AG04449 (cell line): ENCODE data around the gene MRPL51.

Source experiments
- CTCF ChIA-PET: fragments of 350-600 bp; formaldehyde crosslinking; extraction: SDS; loops from one replicate; lab custom pipeline; 2021; ENCODE audit warnings: antibody characterized with exemption; lab: Yijun Ruan, JAX
- POLR2A ChIA-PET: fragments of 400-600, 350-600 bp; formaldehyde crosslinking; extraction: SDS; loops from one replicate; lab custom pipeline; 2020; ENCODE audit warnings: antibody characterized with exemption, inconsistent platforms; lab: Yijun Ruan, JAX
- DNase-seq: peaks from one replicate; pipeline ENCODE4 v3.0.0-alpha.2; 2010; ENCODE audit warnings: low read depth, low spot score
- H3K4me3 ChIP-seq: 2 replicates; pipeline ENCODE4 v1.5.1; 2011; ENCODE audit warnings: low read depth, mild to moderate bottlenecking, control low read depth, low read length
- TF ChIP-seq, protein P1 (sequence below): IDR thresholded peaks from one replicate; pipeline ENCODE4 v1.5.1; 2011; ENCODE audit warnings: mild to moderate bottlenecking, moderate library complexity, low read length, control low read depth, inconsistent platforms; ENCODE audit not compliant: insufficient read depth; ENCODE audit errors: missing control alignments

Gene MRPL51

GRCh38 chr12:6528539-6529235, 35.6 kb upstream of the MRPL51 start:
- POLR2A ChIA-PET: no interaction called here
- no peak for DNase-seq
- no peak overlapping the region for H3K4me3 ChIP-seq
- TF ChIP-seq, protein P1, sequence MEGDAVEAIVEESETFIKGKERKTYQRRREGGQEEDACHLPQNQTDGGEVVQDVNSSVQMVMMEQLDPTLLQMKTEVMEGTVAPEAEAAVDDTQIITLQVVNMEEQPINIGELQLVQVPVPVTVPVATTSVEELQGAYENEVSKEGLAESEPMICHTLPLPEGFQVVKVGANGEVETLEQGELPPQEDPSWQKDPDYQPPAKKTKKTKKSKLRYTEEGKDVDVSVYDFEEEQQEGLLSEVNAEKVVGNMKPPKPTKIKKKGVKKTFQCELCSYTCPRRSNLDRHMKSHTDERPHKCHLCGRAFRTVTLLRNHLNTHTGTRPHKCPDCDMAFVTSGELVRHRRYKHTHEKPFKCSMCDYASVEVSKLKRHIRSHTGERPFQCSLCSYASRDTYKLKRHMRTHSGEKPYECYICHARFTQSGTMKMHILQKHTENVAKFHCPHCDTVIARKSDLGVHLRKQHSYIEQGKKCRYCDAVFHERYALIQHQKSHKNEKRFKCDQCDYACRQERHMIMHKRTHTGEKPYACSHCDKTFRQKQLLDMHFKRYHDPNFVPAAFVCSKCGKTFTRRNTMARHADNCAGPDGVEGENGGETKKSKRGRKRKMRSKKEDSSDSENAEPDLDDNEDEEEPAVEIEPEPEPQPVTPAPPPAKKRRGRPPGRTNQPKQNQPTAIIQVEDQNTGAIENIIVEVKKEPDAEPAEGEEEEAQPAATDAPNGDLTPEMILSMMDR: no peak
- CTCF ChIA-PET: interaction anchor here (0.7 to 1.3 kb wide), 5 partner anchors 11 to 105 kb away, joined by 3 read pairs; no protein-coding TSS in a partner anchor

- TF ChIP-seq, protein P1: no peak
- no peak overlapping the region for H3K4me3 ChIP-seq
- no peak for DNase-seq
- CTCF ChIA-PET: interaction anchor here (1.0 kb wide), 1 partner anchor 21 kb away, joined by 3 read pairs; no protein-coding TSS in a partner anchor
- POLR2A ChIA-PET: no interaction called here
Observed at GRCh38 chr12:6527711-6528110, 34.6 kb upstream of the MRPL51 start.

- DNase-seq: no peak
- CTCF ChIA-PET: interaction anchor here (1.0 to 1.3 kb wide), 2 partner anchors 10 to 11 kb away, joined by 3 read pairs; no protein-coding TSS in a partner anchor
- TF ChIP-seq, protein P1: no peak
- no peak overlapping the region for H3K4me3 ChIP-seq
- POLR2A ChIA-PET: no interaction called here
Observed at GRCh38 chr12:6526766-6527525, 33.9 kb upstream of the MRPL51 start.

GRCh38 chr12:6526201-6526600, 33.1 kb upstream of the MRPL51 start:
- CTCF ChIA-PET: interaction anchor here (1.3 kb wide), 1 partner anchor 9 kb away, joined by 3 read pairs; no protein-coding TSS in a partner anchor
- DNase-seq: no peak
- no peak overlapping the region for H3K4me3 ChIP-seq
- POLR2A ChIA-PET: no interaction called here
- TF ChIP-seq, protein P1: no peak

- POLR2A ChIA-PET: interaction anchor here (2.2 kb wide), 1 partner anchor 9 kb away, joined by 10 read pairs; the partner anchor contains the start of gene GAPDH
- CTCF ChIA-PET: interaction anchor here (1.8 kb wide), 1 partner anchor 59 kb away, joined by 4 read pairs; no protein-coding TSS in a partner anchor
- DNase-seq: no peak
- H3K4me3 ChIP-seq: no peak overlapping the region
- TF ChIP-seq, protein P1: no peak
Observed at GRCh38 chr12:6524648-6525047, 31.6 kb upstream of the MRPL51 start.
